ENCODE data around the gene MYPOP.

MYPOP gene

DNA sequence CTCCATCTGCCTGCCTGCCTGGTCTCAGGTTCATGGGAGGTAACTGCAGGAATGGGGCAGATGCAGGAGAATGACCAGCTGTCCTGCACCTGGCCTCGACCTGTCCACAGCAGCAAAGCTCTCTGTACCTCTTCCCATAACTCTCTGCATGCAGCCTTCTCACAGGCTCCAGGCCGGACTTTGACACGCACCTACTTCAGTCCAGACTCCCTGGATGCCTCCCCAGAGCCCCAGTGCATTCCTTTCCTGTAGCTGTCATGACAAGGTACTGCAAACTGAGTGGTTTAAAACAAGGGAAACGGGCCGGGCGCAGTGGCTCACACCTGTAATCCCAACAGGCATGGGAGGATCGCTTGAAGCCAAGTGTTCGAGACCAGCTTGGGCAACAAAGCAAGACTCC, 8.9 kb upstream of the MYPOP start:
- in situ Hi-C loops (cut with HindIII; ENCODE audit: low sequenced_read_pairs), result no loop called here
- DNase-seq (ENCODE audit: low read depth), result no peak
- TF ChIP-seq, protein P1, sequence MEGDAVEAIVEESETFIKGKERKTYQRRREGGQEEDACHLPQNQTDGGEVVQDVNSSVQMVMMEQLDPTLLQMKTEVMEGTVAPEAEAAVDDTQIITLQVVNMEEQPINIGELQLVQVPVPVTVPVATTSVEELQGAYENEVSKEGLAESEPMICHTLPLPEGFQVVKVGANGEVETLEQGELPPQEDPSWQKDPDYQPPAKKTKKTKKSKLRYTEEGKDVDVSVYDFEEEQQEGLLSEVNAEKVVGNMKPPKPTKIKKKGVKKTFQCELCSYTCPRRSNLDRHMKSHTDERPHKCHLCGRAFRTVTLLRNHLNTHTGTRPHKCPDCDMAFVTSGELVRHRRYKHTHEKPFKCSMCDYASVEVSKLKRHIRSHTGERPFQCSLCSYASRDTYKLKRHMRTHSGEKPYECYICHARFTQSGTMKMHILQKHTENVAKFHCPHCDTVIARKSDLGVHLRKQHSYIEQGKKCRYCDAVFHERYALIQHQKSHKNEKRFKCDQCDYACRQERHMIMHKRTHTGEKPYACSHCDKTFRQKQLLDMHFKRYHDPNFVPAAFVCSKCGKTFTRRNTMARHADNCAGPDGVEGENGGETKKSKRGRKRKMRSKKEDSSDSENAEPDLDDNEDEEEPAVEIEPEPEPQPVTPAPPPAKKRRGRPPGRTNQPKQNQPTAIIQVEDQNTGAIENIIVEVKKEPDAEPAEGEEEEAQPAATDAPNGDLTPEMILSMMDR (IDR thresholded peaks at IDR 0.05; ENCODE audit: low read depth, low read length, missing control alignments), result no peak
- H3K4me3 ChIP-seq (ENCODE audit: low read depth, low read length), result no peak overlapping the region

DNA sequence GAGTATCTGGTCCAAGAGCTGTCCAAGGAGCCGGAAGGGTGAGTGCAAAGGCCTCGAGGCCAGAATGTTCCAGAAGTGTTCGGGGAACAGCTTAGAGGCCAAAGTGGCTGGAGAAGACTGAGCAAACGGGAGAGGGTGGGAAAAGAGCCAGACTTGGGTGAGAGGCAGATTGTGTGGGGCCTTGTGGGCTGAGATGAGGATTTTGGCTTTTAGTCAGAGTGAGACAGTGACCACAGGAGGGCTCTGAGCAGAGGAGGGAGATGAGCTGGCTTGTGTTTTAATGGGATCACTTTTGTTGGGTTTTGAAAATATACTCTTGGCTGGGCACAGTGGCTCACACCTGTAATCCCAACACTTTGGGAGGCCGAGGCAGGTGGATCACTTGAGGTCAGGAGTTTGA, 6.5 kb upstream of the MYPOP start:
- in situ Hi-C loops (cut with HindIII; ENCODE audit: low sequenced_read_pairs), result no loop called here
- TF ChIP-seq, protein P1 (IDR thresholded peaks at IDR 0.05; ENCODE audit: low read depth, low read length, missing control alignments), result no peak
- H3K4me3 ChIP-seq (ENCODE audit: low read depth, low read length), result no peak overlapping the region
- no peak for DNase-seq (ENCODE audit: low read depth)

DNA sequence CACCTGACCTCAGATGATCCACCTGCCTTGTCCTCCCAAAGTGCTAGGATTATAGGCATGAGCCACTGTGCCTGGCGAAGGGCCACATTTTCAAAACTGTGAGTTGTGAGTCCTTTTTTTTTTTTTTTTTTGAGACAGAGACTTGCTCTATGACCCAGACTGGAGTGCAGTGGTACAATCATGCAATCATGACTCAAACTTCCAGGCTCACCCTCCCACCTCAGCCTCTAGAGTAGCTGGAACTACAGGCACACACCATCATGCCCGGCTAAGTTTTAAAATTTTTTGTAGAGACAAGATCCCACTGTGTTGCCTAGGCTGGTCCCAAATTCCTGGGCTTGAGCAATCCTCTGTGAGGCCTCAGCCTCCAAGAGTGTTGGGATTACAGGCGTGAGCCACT, 3.8 kb upstream of the MYPOP start:
- DNase-seq (ENCODE audit: low read depth), result no peak
- in situ Hi-C loops (cut with HindIII; ENCODE audit: low sequenced_read_pairs), result no loop called here
- TF ChIP-seq, protein P1 (IDR thresholded peaks at IDR 0.05; ENCODE audit: low read depth, low read length, missing control alignments), result no peak
- H3K4me3 ChIP-seq (ENCODE audit: low read depth, low read length), result no peak overlapping the region

DNA sequence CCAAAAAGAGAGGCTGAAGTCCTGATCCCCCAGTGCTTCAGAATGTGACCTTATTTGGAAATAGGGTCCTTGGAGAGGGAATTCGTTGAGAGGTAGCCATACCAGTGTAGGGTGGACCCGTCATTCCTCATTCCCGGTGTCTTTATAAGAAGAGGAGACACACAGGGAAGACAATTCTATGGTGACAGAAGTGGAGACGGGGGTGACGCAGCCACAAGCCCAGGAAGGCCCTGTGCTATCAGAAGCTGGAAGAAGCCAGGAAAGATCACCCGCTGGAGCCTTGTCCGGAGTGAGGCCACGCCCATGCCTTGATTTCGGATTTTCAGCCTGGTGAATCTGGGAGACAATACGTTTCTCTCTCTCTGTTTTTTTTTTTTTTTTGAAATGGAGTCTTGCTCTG, 2.6 kb upstream of the MYPOP start:
- TF ChIP-seq, protein P1 (IDR thresholded peaks at IDR 0.05; ENCODE audit: low read depth, low read length, missing control alignments), result no peak
- no peak for DNase-seq (ENCODE audit: low read depth)
- no peak overlapping the region for H3K4me3 ChIP-seq (ENCODE audit: low read depth, low read length)
- in situ Hi-C loops (cut with HindIII; ENCODE audit: low sequenced_read_pairs), result no loop called here

DNA sequence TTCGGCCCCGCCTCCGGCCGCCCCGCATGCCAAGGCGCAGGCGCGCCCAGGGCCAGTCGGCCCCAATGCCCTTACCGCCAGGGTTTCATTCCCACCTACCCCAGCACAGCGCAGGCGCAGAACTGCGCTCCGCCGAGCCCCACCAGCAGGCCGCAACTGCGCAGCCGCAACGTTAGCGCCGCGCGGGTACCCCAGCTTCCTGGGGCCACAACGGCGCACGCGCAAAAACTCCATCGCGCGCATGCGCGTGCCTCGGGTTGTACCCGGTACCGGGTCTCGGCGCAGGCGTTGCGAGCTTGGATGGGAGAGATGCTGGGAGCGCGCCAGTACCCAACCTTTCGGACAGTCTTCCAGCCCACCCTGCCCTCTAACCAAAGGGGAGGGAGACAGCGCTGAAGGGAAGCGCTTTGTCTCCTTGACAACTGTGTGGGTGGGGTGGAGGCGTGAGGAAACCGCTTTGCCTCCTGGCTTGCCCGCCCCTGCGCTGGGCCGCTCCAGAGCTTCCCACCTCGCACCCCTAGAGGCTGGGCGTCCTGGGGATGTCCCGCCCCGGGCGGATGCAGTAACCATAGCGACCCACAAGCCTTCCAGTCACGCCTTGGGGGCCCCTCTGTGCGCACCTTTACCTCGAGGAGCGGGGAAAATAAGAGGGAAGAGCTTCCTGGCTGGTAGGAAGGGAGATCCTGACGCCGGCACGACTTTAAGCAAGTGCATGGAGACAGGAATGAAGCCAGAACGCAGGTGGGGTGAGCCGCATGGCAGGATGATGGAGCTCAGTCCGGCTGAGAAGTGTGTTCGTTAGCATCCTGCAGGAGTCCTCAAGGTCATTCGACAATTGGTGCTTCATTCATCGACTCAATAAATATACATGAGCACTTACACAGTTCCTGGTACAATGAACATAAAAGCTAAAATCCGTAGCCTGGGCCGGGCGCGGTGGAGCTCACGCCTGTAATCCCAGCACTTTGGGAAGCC, 525 bp upstream of the MYPOP start:
- TF ChIP-seq, protein P1 (IDR thresholded peaks at IDR 0.05; ENCODE audit: low read depth, low read length, missing control alignments), result no peak
- in situ Hi-C loops (cut with HindIII; ENCODE audit: low sequenced_read_pairs), result no loop called here
- H3K4me3 ChIP-seq (ENCODE audit: low read depth, low read length), result peak overlapping the region; percentile 78
- DNase-seq (ENCODE audit: low read depth), result peak; percentile 91

DNA sequence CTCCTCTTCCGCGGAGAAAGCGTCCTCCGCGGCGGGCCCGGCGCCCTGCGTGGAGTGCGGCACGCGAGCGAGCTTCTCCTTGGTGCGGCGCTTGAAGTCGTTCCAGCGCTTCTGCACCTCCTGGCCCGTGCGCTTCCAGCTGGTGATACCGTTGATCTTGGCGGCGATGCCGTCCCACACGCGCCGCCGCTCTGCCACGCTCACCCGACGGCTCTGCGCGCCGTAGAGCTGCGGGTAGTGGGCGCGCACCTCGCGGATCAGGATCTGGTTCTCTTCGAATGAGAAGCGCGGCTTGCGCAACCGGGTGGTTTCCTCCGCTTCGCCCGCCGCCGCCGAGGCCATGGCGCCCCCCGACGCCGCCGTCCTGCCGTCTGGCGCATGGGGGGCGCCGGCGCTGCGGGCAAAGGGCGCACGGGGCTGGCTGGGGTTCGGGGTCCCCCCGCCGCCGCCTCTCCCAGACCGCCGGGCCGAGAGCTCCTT, 941 bp downstream of the MYPOP start:
- TF ChIP-seq, protein P1 (IDR thresholded peaks at IDR 0.05; ENCODE audit: low read depth, low read length, missing control alignments), result no peak
- in situ Hi-C loops (cut with HindIII; ENCODE audit: low sequenced_read_pairs), result no loop called here
- peak overlapping the region; percentile 78 for H3K4me3 ChIP-seq (ENCODE audit: low read depth, low read length)
- DNase-seq (ENCODE audit: low read depth), result no peak

Measured in astrocyte of the cerebellum (primary cell).